CD4-positive, alpha-beta T cell treated with Interleukin-10 for 1 hour (primary cell): Measurements from ENCODE around the gene FAS.
A peak's percentile ranks its signal among the peaks of the same experiment; 100 is the strongest.

Source experiments
- DNase-seq: peaks from one replicate; pipeline ENCODE4 v3.0.0-alpha.2; 2020

Gene FAS

GRCh38 chr10:88974012-88974411 is 16.6 kb upstream of the FAS start:
- no peak for DNase-seq

GRCh38 chr10:88974446-88975376 is 15.9 kb upstream of the FAS start:
- DNase-seq = peak; percentile 45

GRCh38 chr10:88975377-88975720 is 15.2 kb upstream of the FAS start:
- no peak for DNase-seq

GRCh38 chr10:88978463-88978862 is 12.1 kb upstream of the FAS start:
- no peak for DNase-seq

- no peak for DNase-seq
Measured at GRCh38 chr10:88979153-88979562, 11.4 kb upstream of the FAS start.

- DNase-seq = no peak
Measured at GRCh38 chr10:88979603-88980002, 11.0 kb upstream of the FAS start.

- DNase-seq = no peak
Measured at GRCh38 chr10:88980247-88980646, 10.4 kb upstream of the FAS start.

- no peak for DNase-seq
Measured at GRCh38 chr10:88980800-88981199, 9.8 kb upstream of the FAS start.

GRCh38 chr10:88981435-88981834 is 9.2 kb upstream of the FAS start:
- DNase-seq = no peak

GRCh38 chr10:88982366-88982765 is 8.2 kb upstream of the FAS start:
- no peak for DNase-seq

- DNase-seq = peak; percentile 37
Measured at GRCh38 chr10:88983206-88983605, 7.4 kb upstream of the FAS start.

- DNase-seq = no peak
Measured at GRCh38 chr10:88983939-88984338, 6.7 kb upstream of the FAS start.

GRCh38 chr10:88984525-88984924 is 6.1 kb upstream of the FAS start:
- DNase-seq = no peak

GRCh38 chr10:88986549-88987242 is 3.9 kb upstream of the FAS start:
- peak; percentile 57 for DNase-seq

- peak; percentile 49 for DNase-seq
Measured at GRCh38 chr10:88987243-88987725, 3.3 kb upstream of the FAS start.

GRCh38 chr10:88987840-88988239 is 2.8 kb upstream of the FAS start:
- DNase-seq = no peak

- DNase-seq = no peak
Measured at GRCh38 chr10:88989423-88989822, 1.2 kb upstream of the FAS start.

GRCh38 chr10:88989824-88990383 is 694 bp upstream of the FAS start:
- DNase-seq = peak; percentile 38

- DNase-seq = peak; percentile 74
Measured at GRCh38 chr10:88991161-88991898, 732 bp downstream of the FAS start.

GRCh38 chr10:88991899-88992320 is 1.3 kb downstream of the FAS start:
- no peak for DNase-seq

- DNase-seq = peak; percentile 56
Measured at GRCh38 chr10:88992921-88993524, 2.4 kb downstream of the FAS start.

GRCh38 chr10:88994019-88994418 is 3.4 kb downstream of the FAS start:
- peak; percentile 72 for DNase-seq
